K562 (cell line): ENCODE results near the gene SVEP1. TPM values are rescaled to one million over a fixed set of nuclear protein-coding genes. Genes with fewer than 3 reads are reported as not detected.
A peak's percentile ranks its signal among the peaks of the same experiment; 100 is the strongest.

Experiments used
- BRD4 ChIP-seq: fragments of 200-600 bp; sonication (generic); IDR thresholded peaks from 2 replicates; pipeline ENCODE4 v1.6.1; 2017; ENCODE audit warnings: inconsistent platforms
- CREM ChIP-seq: IDR thresholded peaks from 2 replicates; pipeline ENCODE4 v1.6.1; 2014; ENCODE audit warnings: antibody characterized with exemption, low read depth
- DPF2 ChIP-seq: fragments of 450-650 bp; IDR thresholded peaks from 2 replicates; pipeline ENCODE4 v1.6.1; 2016
- EHMT2 ChIP-seq: fragments of 450-650 bp; IDR thresholded peaks from 2 replicates; pipeline ENCODE4 v1.6.1; 2018; ENCODE audit warnings: antibody characterized with exemption
- ESRRB ChIP-seq: fragments of 250-450 bp; sonication (Bioruptor Pico); IDR thresholded peaks from 2 replicates; pipeline ENCODE4 v1.5.0; 2020; ENCODE audit warnings: mild to moderate bottlenecking, moderate library complexity, borderline replicate concordance
- FOXJ2 ChIP-seq: fragments of 200-800 bp; sonication (Bioruptor generic); IDR thresholded peaks from 2 replicates; pipeline ENCODE4 v1.6.1; 2016; ENCODE audit warnings: missing genetic modification characterization, missing compliant biosample characterization
- NFIC ChIP-seq: fragments of 450-650 bp; IDR thresholded peaks from 2 replicates; pipeline ENCODE4 v1.6.1; 2017; ENCODE audit warnings: mild to moderate bottlenecking, inconsistent platforms
- NFRKB ChIP-seq: fragments of 450-650 bp; IDR thresholded peaks from 2 replicates; pipeline ENCODE4 v1.6.1; 2016; ENCODE audit warnings: low read depth
- PML ChIP-seq: IDR thresholded peaks from 2 replicates; pipeline ENCODE4 v1.6.1; 2012; ENCODE audit warnings: low read length, inconsistent platforms
- POLR2AphosphoS5 ChIP-seq: IDR thresholded peaks from 2 replicates; pipeline ENCODE4 v1.6.1; 2011; ENCODE audit warnings: mild to moderate bottlenecking, low read depth, low read length, moderate library complexity; ENCODE audit not compliant: control insufficient read depth, insufficient read depth
- PYGO2 ChIP-seq: fragments of 450-650 bp; IDR thresholded peaks from 2 replicates; pipeline ENCODE4 v1.6.1; 2016; ENCODE audit warnings: mild to moderate bottlenecking, missing genetic modification characterization, moderate library complexity, missing compliant biosample characterization
- RAD51 ChIP-seq: fragments of 450-650 bp; IDR thresholded peaks from 2 replicates; pipeline ENCODE4 v1.7.1; 2016; ENCODE audit warnings: low read depth, mild to moderate bottlenecking, borderline replicate concordance
- RCOR1 ChIP-seq, 2 experiments: IDR thresholded peaks; 2 replicates each; pipeline ENCODE4 v1.6.1; 2012; ENCODE audit warnings: low read depth in 2 of 2, low read length in 2 of 2, borderline replicate concordance in 1 of 2, improper control_type of control experiment in 1 of 2
- STAT5A ChIP-seq: IDR thresholded peaks from 2 replicates; pipeline ENCODE4 v1.6.1; 2012; ENCODE audit warnings: low read length, inconsistent platforms, borderline replicate concordance
- STAT5B ChIP-seq: fragments of 250-450 bp; sonication (Bioruptor Pico); IDR thresholded peaks from 2 replicates; pipeline ENCODE4 v1.8.0; 2021; ENCODE audit warnings: mild to moderate bottlenecking, inconsistent platforms
- TAL1 ChIP-seq: fragments of 450-650 bp; IDR thresholded peaks from 2 replicates; pipeline ENCODE4 v1.6.1; 2016; ENCODE audit warnings: mild to moderate bottlenecking
- TEAD4 ChIP-seq, 2 experiments: sonication (generic) in 1 of 2; formaldehyde crosslinking in 1 of 2; IDR thresholded peaks; 2 replicates each; pipeline versions ENCODE4 v1.6.1 to v1.8.0; 2012 to 2022; ENCODE audit warnings: borderline replicate concordance in 1 of 2, inconsistent platforms in 1 of 2, low read length in 1 of 2, mild to moderate bottlenecking in 1 of 2, missing genetic modification reagents in 1 of 2
- TRIM24 ChIP-seq, 2 experiments: fragments of 450-650 bp; IDR thresholded peaks; 2 replicates each; pipeline ENCODE4 v1.6.1; 2016
- polyA plus RNA-seq, 8 experiments: library from polyadenylated mRNA; depleted of rRNA in 4 of 8; stranded (reverse) in 5 of 8; unstranded in 3 of 8; fragments of >200 nt; fragmentation: Nextera tagmentation in 2 of 8; fragmentation: Illumina TruSeq in 1 of 8; extraction: Ambion mirVana in 2 of 8; extraction: Trizol in 1 of 8; gene quantifications; 2 replicates each; pipeline versions ENCODE4 v1.2.1 to v1.2.3, GENCODE V29; 2011 to 2014; ENCODE audit warnings: inconsistent platforms in 1 of 8, missing spikeins in 1 of 8
- total RNA-seq, 7 experiments: library from RNA; depleted of rRNA in 6 of 7; stranded (reverse); fragments of >200 nt in 6 of 7; fragmentation: Illumina TruSeq in 2 of 7; extraction: Trizol in 2 of 7; gene quantifications; 2 replicates each; pipeline versions ENCODE4 v1.2.1 to v1.2.3, GENCODE V29; 2011 to 2021; ENCODE audit warnings: low replicate concordance in 1 of 7
- TF ChIP-seq, protein P1 (sequence below), 2 experiments: fragments of 450-650 bp in 1 of 2; sonication (generic) in 1 of 2; formaldehyde crosslinking in 1 of 2; IDR thresholded peaks in 1 of 2; conservative IDR thresholded peaks in 1 of 2; 2 replicates each; pipeline versions ENCODE4 v1.6.1 to v1.8.1; 2016 to 2023; ENCODE audit warnings: mild to moderate bottlenecking in 2 of 2, moderate library complexity in 2 of 2, inconsistent platforms in 1 of 2, missing genetic modification reagents in 1 of 2

Gene SVEP1
- total and polyA plus RNA-seq, 9 of the 15 experiments (the other 6 are each of a cell fraction or from before 2014, with no cell fraction given) = 0.20 to 0.84 (median 0.43) TPM

DNA sequence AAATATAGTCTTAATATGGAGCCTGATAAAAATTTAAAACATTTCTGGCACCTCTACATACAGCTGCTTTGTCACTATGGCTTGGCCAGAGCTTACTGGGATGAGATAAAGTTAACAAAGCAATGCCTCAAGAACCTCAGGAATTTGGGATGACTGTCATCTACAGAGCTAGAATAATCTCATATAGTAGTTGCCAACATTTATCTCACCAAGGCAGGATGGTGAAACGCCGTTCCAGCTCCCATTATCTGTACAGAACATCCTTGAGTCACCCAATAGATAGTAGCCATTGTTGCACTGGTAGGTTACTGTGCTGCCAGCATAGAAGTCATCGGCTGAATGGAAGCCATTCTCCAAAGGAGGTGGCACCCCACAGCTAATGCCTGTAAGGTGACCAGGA, 147.3 kb downstream of the SVEP1 start (continued):
- TF ChIP-seq PYGO2 (tag) = no peak
- TF ChIP-seq FOXJ2 = no peak
- TF ChIP-seq ESRRB (CRISPR knock-in tag) = no peak
- peak in 1 of 2 experiments; percentile 67; a peak in 2 of 4 replicates for TF ChIP-seq RCOR1 (IDR thresholded peaks at IDR 0.05; ENCODE audit: borderline replicate concordance in 1 of 2, low read depth in 2 of 2, low read length in 2 of 2)
- peak; percentile 20; the same call in 1 of the 2 replicates for TF ChIP-seq CREM
- no peak for TF ChIP-seq BRD4
- TF ChIP-seq STAT5B (CRISPR knock-in tag) = no peak
- TF ChIP-seq EHMT2 = 0 out of 2 replicates have a peak, but pooled peaks have one; percentile 41
- 0 out of 2 replicates have a peak, but pooled peaks have one; percentile 23 for TF ChIP-seq DPF2
- TF ChIP-seq TRIM24 (IDR thresholded peaks at IDR 0.05) = peak in 1 of 2 experiments; percentile 45; a peak in 1 of 4 replicates
- TF ChIP-seq, protein P1, sequence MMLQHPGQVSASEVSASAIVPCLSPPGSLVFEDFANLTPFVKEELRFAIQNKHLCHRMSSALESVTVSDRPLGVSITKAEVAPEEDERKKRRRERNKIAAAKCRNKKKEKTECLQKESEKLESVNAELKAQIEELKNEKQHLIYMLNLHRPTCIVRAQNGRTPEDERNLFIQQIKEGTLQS (IDR thresholded peaks at IDR 0.05) = peak; percentile 12; the same call in 1 of the 2 replicates
- TF ChIP-seq, protein P1 (CRISPR knock-in tag; conservative IDR thresholded peaks at IDR 0.05) = no peak
- TF ChIP-seq POLR2AphosphoS5 = peak; percentile 57; the same call in 1 of the 2 replicates
- TF ChIP-seq TEAD4 (IDR thresholded peaks at IDR 0.05; ENCODE audit: low read length) = peak; percentile 90
- no peak for TF ChIP-seq TEAD4 (CRISPR knock-in tag; IDR thresholded peaks at IDR 0.05; ENCODE audit: borderline replicate concordance)
- TF ChIP-seq STAT5A = peak; percentile 53; the same call in 1 of the 2 replicates
- TF ChIP-seq NFIC = peak; percentile 75
- TF ChIP-seq TAL1 = peak; percentile 85
- TF ChIP-seq NFRKB = no peak
- 0 out of 2 replicates have a peak, but pooled peaks have one; percentile 26 for TF ChIP-seq PML
- TF ChIP-seq RAD51 = no peak
- TF ChIP-seq, all 486 proteins: peak for 34
